HG02884 (cell line): ENCODE results near the gene TNFRSF1A.

Experiments
- ATAC-seq: cut with Tn5 transposase; IDR thresholded peaks from one replicate; pipeline ENCODE4 v1.9.1; 2021; ENCODE audit warnings: mild to moderate bottlenecking, moderate library complexity; ENCODE audit not compliant: unreplicated experiment

The TNFRSF1A gene

GRCh38 chr12:6374786-6375160 lies 32.9 kb upstream of the TNFRSF1A start:
- ATAC-seq, result no peak

- ATAC-seq, result no peak
These were observed 32.3 kb upstream of the TNFRSF1A start for GRCh38 chr12:6374028-6374785.

GRCh38 chr12:6373022-6373787 lies 31.3 kb upstream of the TNFRSF1A start:
- no peak for ATAC-seq

- no peak for ATAC-seq
These were observed 30.6 kb upstream of the TNFRSF1A start for GRCh38 chr12:6372403-6373003.

- ATAC-seq, result no peak
These were observed 29.3 kb upstream of the TNFRSF1A start for GRCh38 chr12:6370994-6371754.

- ATAC-seq, result no peak
These were observed 28.7 kb upstream of the TNFRSF1A start for GRCh38 chr12:6370576-6370935.

- ATAC-seq, result no peak
These were observed 28.2 kb upstream of the TNFRSF1A start for GRCh38 chr12:6369916-6370575.

GRCh38 chr12:6368906-6369525 lies 27.1 kb upstream of the TNFRSF1A start:
- no peak for ATAC-seq

- no peak for ATAC-seq
These were observed 26.4 kb upstream of the TNFRSF1A start for GRCh38 chr12:6367969-6368892.

- peak; percentile 63 for ATAC-seq
These were observed 25.4 kb upstream of the TNFRSF1A start for GRCh38 chr12:6367065-6367968.

- no peak for ATAC-seq
These were observed 22.1 kb upstream of the TNFRSF1A start for GRCh38 chr12:6364044-6364374.

- ATAC-seq, result no peak
These were observed 21.6 kb upstream of the TNFRSF1A start for GRCh38 chr12:6363330-6364043.

- no peak for ATAC-seq
These were observed 21.1 kb upstream of the TNFRSF1A start for GRCh38 chr12:6363010-6363329.

GRCh38 chr12:6362403-6362802 lies 20.5 kb upstream of the TNFRSF1A start:
- no peak for ATAC-seq

- ATAC-seq, result no peak
These were observed 20.0 kb upstream of the TNFRSF1A start for GRCh38 chr12:6361834-6362233.

- no peak for ATAC-seq
These were observed 19.0 kb upstream of the TNFRSF1A start for GRCh38 chr12:6360578-6361490.

GRCh38 chr12:6360080-6360571 lies 18.2 kb upstream of the TNFRSF1A start:
- ATAC-seq, result no peak
